Erythroblast (primary cell): ENCODE measurements around the gene PUS1.

Experiments used
- GATA1 ChIP-seq: IDR thresholded peaks from 2 replicates; pipeline ENCODE4 v1.6.1; 2011; ENCODE audit warnings: low read depth, mild to moderate bottlenecking, control low read depth, low read length, moderate library complexity
- POLR2A ChIP-seq: IDR thresholded peaks from 2 replicates; pipeline ENCODE4 v1.6.1; 2011; ENCODE audit warnings: mild to moderate bottlenecking, low read length

DNA sequence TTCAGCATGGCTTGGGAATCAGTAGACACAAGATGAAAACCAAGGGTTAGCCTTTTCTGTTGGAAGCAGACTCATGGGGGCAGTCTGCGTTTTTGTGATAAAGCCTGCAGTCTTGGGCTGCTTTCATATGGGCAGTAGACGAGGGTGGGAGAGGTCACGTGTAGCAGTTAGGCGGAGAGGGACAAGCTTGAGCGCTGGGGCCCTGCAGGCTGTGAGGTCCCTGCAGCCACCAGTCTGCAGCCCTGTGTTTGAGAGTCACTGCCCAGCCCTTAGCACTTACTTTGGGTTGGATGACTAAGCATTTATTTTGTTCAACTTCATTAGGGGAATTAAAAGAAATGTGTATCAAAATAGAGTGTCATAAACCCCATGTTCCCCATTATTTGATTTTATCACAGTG is 57.8 kb downstream of the PUS1 start:
- no peak for TF ChIP-seq POLR2A
- TF ChIP-seq GATA1, result no peak
